CD14-positive monocyte (primary cell): Measurements from ENCODE around the gene APOL5. TPM values are rescaled to one million over a fixed set of nuclear protein-coding genes. Genes with fewer than 3 reads are reported as not detected.

ENCODE experiments used
- DNase-seq, 3 donors: peaks; one replicate each; pipeline ENCODE4 v3.0.0-alpha.2; 2011 to 2022
- H2AFZ ChIP-seq: 2 replicates; pipeline ENCODE4 v1.6.0; 2012; ENCODE audit warnings: mild to moderate bottlenecking, low read depth, low read length, inconsistent platforms; ENCODE audit not compliant: insufficient read depth, poor library complexity, severe bottlenecking
- H3K27ac ChIP-seq, 2 donors: 1 replicate in 1 of 2; 2 replicates in 1 of 2; pipeline ENCODE4 v1.5.1; 2012 to 2013; ENCODE audit warnings: low read length in 2 of 2, control low read depth in 1 of 2, inconsistent platforms in 1 of 2, low read depth in 1 of 2, mild to moderate bottlenecking in 1 of 2
- H3K27me3 ChIP-seq, 2 donors: one replicate each; pipeline versions ENCODE4 v1.6.0 to v1.6.1; 2011 to 2013; ENCODE audit warnings: low read length in 2 of 2; ENCODE audit not compliant: control insufficient read depth in 2 of 2, insufficient read depth in 2 of 2
- H3K36me3 ChIP-seq, 2 donors: replicated peaks in 1 of 2; 1 replicate in 1 of 2; 2 replicates in 1 of 2; pipeline versions ENCODE4 v1.5.1 to v1.6.1; 2012 to 2013; ENCODE audit warnings: low read length in 2 of 2, control low read depth in 1 of 2, inconsistent platforms in 1 of 2, mild to moderate bottlenecking in 1 of 2; ENCODE audit not compliant: insufficient read depth in 2 of 2, control insufficient read depth in 1 of 2
- H3K4me1 ChIP-seq, 2 donors: 1 replicate in 1 of 2; 2 replicates in 1 of 2; pipeline versions ENCODE4 v1.5.1 to v1.6.1; 2012 to 2013; ENCODE audit warnings: low read length in 2 of 2, control low read depth in 1 of 2, inconsistent platforms in 1 of 2, mild to moderate bottlenecking in 1 of 2, moderate library complexity in 1 of 2; ENCODE audit not compliant: insufficient read depth in 2 of 2, control insufficient read depth in 1 of 2
- H3K4me2 ChIP-seq: replicated peaks from 2 replicates; pipeline ENCODE3; 2012; ENCODE audit warnings: low read length, moderate library complexity, mild to moderate bottlenecking; ENCODE audit not compliant: poor library complexity, severe bottlenecking; ENCODE audit errors: extremely low read depth
- H3K4me3 ChIP-seq, 3 experiments: fragments of 200-600 bp in 1 of 3; sonication (generic) in 1 of 3; replicated peaks in 1 of 3; 1 replicate in 2 of 3; 2 replicates in 1 of 3; pipeline ENCODE4 v1.5.1; 2011 to 2013; ENCODE audit warnings: low read length in 3 of 3, mild to moderate bottlenecking in 3 of 3, control low read depth in 2 of 3, low read depth in 2 of 3, inconsistent platforms in 1 of 3, moderate library complexity in 1 of 3
- H3K79me2 ChIP-seq: 2 replicates; pipeline ENCODE4 v1.6.0; 2012; ENCODE audit warnings: mild to moderate bottlenecking, control low read depth, inconsistent platforms, low read length, moderate library complexity; ENCODE audit not compliant: insufficient read depth
- H3K9ac ChIP-seq: 2 replicates; pipeline ENCODE4 v1.6.0; 2017; ENCODE audit warnings: low read length, mild to moderate bottlenecking; ENCODE audit not compliant: insufficient read depth, poor library complexity, severe bottlenecking
- H3K9me3 ChIP-seq, 2 donors: replicated peaks in 1 of 2; 1 replicate in 1 of 2; 2 replicates in 1 of 2; pipeline versions ENCODE4 v1.5.1 to v1.6.1; 2012 to 2013; ENCODE audit warnings: low read length in 2 of 2, control low read depth in 1 of 2; ENCODE audit not compliant: control insufficient read depth in 1 of 2, insufficient read depth in 1 of 2
- H4K20me1 ChIP-seq: 2 replicates; pipeline ENCODE4 v1.6.0; 2012; ENCODE audit warnings: mild to moderate bottlenecking, low read length, control low read depth, moderate library complexity; ENCODE audit not compliant: insufficient read depth
- H3K27ac Mint-ChIP-seq, 7 donors: one replicate each; pipeline ENCODE4 v1.8.0; 2020; ENCODE audit warnings: mild to moderate bottlenecking in 7 of 7, mixed read lengths in 7 of 7, moderate library complexity in 6 of 7, inconsistent platforms in 2 of 7
- H3K27me3 Mint-ChIP-seq, 3 donors: one replicate each; pipeline ENCODE4 v1.8.0; 2021 to 2022; ENCODE audit warnings: low read depth in 3 of 3, mild to moderate bottlenecking in 3 of 3, mixed read lengths in 3 of 3, moderate library complexity in 3 of 3, inconsistent platforms in 1 of 3
- H3K36me3 Mint-ChIP-seq, 2 donors: one replicate each; pipeline ENCODE4 v1.8.0; 2020; ENCODE audit warnings: mixed read lengths in 2 of 2, inconsistent platforms in 1 of 2, mild to moderate bottlenecking in 1 of 2
- H3K4me1 Mint-ChIP-seq: one replicate; pipeline ENCODE4 v1.8.0; 2020; ENCODE audit warnings: mild to moderate bottlenecking, mixed read lengths
- H3K4me3 Mint-ChIP-seq, 2 donors: one replicate each; pipeline ENCODE4 v1.8.0; 2020; ENCODE audit warnings: mild to moderate bottlenecking in 2 of 2, mixed read lengths in 2 of 2, moderate library complexity in 1 of 2
- H3K9me3 Mint-ChIP-seq, 7 donors: one replicate each; pipeline ENCODE4 v1.8.0; 2020 to 2022; ENCODE audit warnings: mixed read lengths in 7 of 7, mild to moderate bottlenecking in 6 of 7, moderate library complexity in 6 of 7, inconsistent platforms in 2 of 7
- CTCF ChIP-seq: fragments of 200-600 bp; IDR thresholded peaks from one replicate; pipeline ENCODE4 v1.8.0; 2022; ENCODE audit warnings: antibody characterized with exemption, mild to moderate bottlenecking
- WGBS: methylation state at CpG from one replicate; pipeline ENCODE4 v1.1.5; 2013; ENCODE audit warnings: missing lambda C conversion rate; ENCODE audit not compliant: insufficient coverage; 5-methylcytosine and 5-hydroxymethylcytosine counted together
- intact Hi-C, 2 donors: fragments of 100-400 bp; cut with micrococcal nuclease; formaldehyde crosslinking; loops; one replicate each; pipeline versions ENCODE4 v1.15.0 to v1.15.1; 2023
- polyA plus RNA-seq, 3 donors: library from polyadenylated mRNA; depleted of rRNA in 1 of 3; unstranded in 2 of 3; stranded (reverse) in 1 of 3; fragments of 300-500 nt in 2 of 3; fragments of >200 nt in 1 of 3; fragmentation: Illumina TruSeq in 2 of 3; gene quantifications; 1 replicate in 2 of 3; 2 replicates in 1 of 3; pipeline ENCODE4 v1.2.3, GENCODE V29; 2012 to 2021

Gene APOL5
- polyA plus RNA-seq, 3 donors: not detected

GRCh38 chr22:35754761-35755160, 37.1 kb downstream of the APOL5 start:
- Mint-ChIP-seq H3K4me3 (no peak overlapping the region), H3K36me3 (no peaks in the 10 kb centered on the region), H3K27ac (no peak overlapping the region), H3K9me3 (no peaks in the 10 kb centered on the region), H3K4me1 (peaks cover 10% of the 10 kb centered on the region), H3K27me3 (no peaks in the 10 kb centered on the region)
- DNase-seq: no peak
- Histone ChIP-seq H3K4me2 (no peak overlapping the region), H3K36me3 (no peaks in the 10 kb centered on the region), H4K20me1 (no peaks in the 10 kb centered on the region), H3K4me1 (peaks cover 4 to 6% of the 10 kb centered on the region in 2 donors), H3K27me3 (no peaks in the 10 kb centered on the region), H2AFZ (no peak overlapping the region), H3K27ac (no peak overlapping the region), H3K4me3 (no peak overlapping the region), H3K9ac (no peak overlapping the region), H3K9me3 (no peaks in the 10 kb centered on the region), H3K79me2 (no peaks in the 10 kb centered on the region)
- no CpG with 5 or more reads among the region's 2 CpGs for WGBS
- intact Hi-C loops: no loop called here
- TF ChIP-seq CTCF: no peak

DNA sequence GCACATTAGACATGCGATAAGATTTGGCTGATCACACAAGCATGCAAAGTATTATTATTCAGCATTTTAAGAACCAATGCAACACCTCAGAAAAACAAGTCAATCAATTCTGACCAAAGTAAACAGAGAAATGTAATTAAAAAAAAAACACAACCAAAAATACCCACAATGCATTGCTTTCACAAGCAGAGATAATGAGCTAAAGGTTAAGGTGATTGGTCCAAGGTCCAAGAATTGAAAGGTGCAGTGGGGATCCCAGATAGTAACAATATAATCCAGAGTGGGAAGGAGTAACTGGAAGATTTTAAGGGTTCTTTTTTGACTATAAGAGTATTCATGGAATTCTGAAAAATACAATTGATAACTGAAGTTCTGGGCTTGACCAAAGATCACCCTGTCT, 39.0 kb downstream of the APOL5 start:
- H3K4me3 Mint-ChIP-seq: no peak overlapping the region
- H3K9me3 Mint-ChIP-seq: no peaks in the 10 kb centered on the region
- Histone ChIP-seq H3K9ac (no peak overlapping the region), H3K9me3 (no peaks in the 10 kb centered on the region), H4K20me1 (no peaks in the 10 kb centered on the region), H3K27me3 (no peaks in the 10 kb centered on the region), H3K79me2 (no peaks in the 10 kb centered on the region), H3K4me3 (no peak overlapping the region), H3K4me1 (peaks cover 4 to 6% of the 10 kb centered on the region in 2 donors), H3K4me2 (no peak overlapping the region), H3K36me3 (no peaks in the 10 kb centered on the region), H2AFZ (no peak overlapping the region), H3K27ac (no peak overlapping the region)
- H3K27me3 Mint-ChIP-seq: no peaks in the 10 kb centered on the region
- peaks cover 10% of the 10 kb centered on the region for H3K4me1 Mint-ChIP-seq
- no peak overlapping the region for H3K27ac Mint-ChIP-seq
- intact Hi-C loops: no loop called here
- TF ChIP-seq CTCF: no peak
- DNase-seq: no peak
- no CpG with 5 or more reads among the region's 1 CpG for WGBS
- no peaks in the 10 kb centered on the region for H3K36me3 Mint-ChIP-seq
